NCI-H128 (cell line): ENCODE results near the gene AGPAT2.

Source experiments
- DNase-seq: peaks from one replicate; lab custom pipeline; 2025; ENCODE audit not compliant: unreplicated experiment; lab: John Stamatoyannopoulos, UW

The AGPAT2 gene

GRCh38 chr9:136629001-136629878, 58.0 kb downstream of the AGPAT2 start:
- DNase-seq = no peak

GRCh38 chr9:136628268-136628667, 59.0 kb downstream of the AGPAT2 start:
- no peak for DNase-seq

GRCh38 chr9:136627703-136628102, 59.6 kb downstream of the AGPAT2 start:
- no peak for DNase-seq

GRCh38 chr9:136626740-136627642, 60.3 kb downstream of the AGPAT2 start:
- DNase-seq = no peak

- DNase-seq = no peak
These were observed 61.1 kb downstream of the AGPAT2 start for GRCh38 chr9:136626066-136626725.

- no peak for DNase-seq
These were observed 61.9 kb downstream of the AGPAT2 start for GRCh38 chr9:136625101-136626065.

- DNase-seq = no peak
These were observed 62.9 kb downstream of the AGPAT2 start for GRCh38 chr9:136624184-136624951.

- peak; percentile 45 for DNase-seq
These were observed 63.4 kb downstream of the AGPAT2 start for GRCh38 chr9:136623842-136624183.
